Measurements from ENCODE around the gene PTGER3. TPM values are rescaled to one million over a fixed set of nuclear protein-coding genes. Genes with fewer than 3 reads are reported as not detected.

PTGER3 gene
- total and polyA plus RNA-seq, 2 of the 4 experiments (the other 2 are of a cell fraction): not detected

- no peak for ATAC-seq (ENCODE audit: low read depth)
- Histone ChIP-seq H2BK20ac (ENCODE audit: low read depth, low read length) (no peak overlapping the region), H4K5ac (ENCODE audit: low read depth, low read length) (no peak overlapping the region), H3K79me1 (ENCODE audit: low read depth in 1 of 2, low read length in 2 of 2) (no peaks in the 10 kb centered on the region), H3K4me2 (ENCODE audit: low read depth, low read length) (no peak overlapping the region), H3K23ac (ENCODE audit: low read depth, low read length) (no peak overlapping the region), H3K9me3 (ENCODE audit: control insufficient read depth, insufficient read depth, low read length) (no peaks in the 10 kb centered on the region), H3K18ac (ENCODE audit: low read depth, low read length) (no peak overlapping the region), H3K4me3 (ENCODE audit: insufficient read depth, low read depth, low read length) (no peak overlapping the region), H3K27ac (ENCODE audit: insufficient read depth, low read length) (no peak overlapping the region), H2BK120ac (ENCODE audit: low read depth, low read length) (no peak overlapping the region), H4K8ac (ENCODE audit: low read depth in 2 of 2, low read length in 2 of 2) (no peak overlapping the region), H2AK9ac (replicated peaks; ENCODE audit: low read depth, low read length, poor library complexity) (no peak overlapping the region), H2BK5ac (ENCODE audit: low read depth, low read length, poor library complexity, severe bottlenecking) (no peak overlapping the region), H3K56ac (ENCODE audit: extremely low read depth, insufficient read depth, low read length) (no peak overlapping the region), H2AFZ (replicated peaks; ENCODE audit: low read length, poor library complexity) (no peak overlapping the region), H3K4me1 (ENCODE audit: control insufficient read depth, insufficient read depth, low read length) (no peaks in the 10 kb centered on the region), H3K9me1 (ENCODE audit: insufficient read depth, low read length) (no peaks in the 10 kb centered on the region), H3K27me3 (ENCODE audit: control insufficient read depth, insufficient read depth, low read length) (no peaks in the 10 kb centered on the region), H4K20me1 (ENCODE audit: insufficient read depth, low read length) (no peaks in the 10 kb centered on the region), H4K91ac (ENCODE audit: insufficient read depth, low read depth, low read length) (no peak overlapping the region), H2AK5ac (ENCODE audit: low read depth, low read length) (no peak overlapping the region), H3K14ac (replicated peaks; ENCODE audit: low read depth, low read length) (no peak overlapping the region), H3K4ac (ENCODE audit: low read depth, low read length) (no peak overlapping the region), H2BK15ac (ENCODE audit: low read depth, low read length) (no peak overlapping the region), H3K9ac (ENCODE audit: low read depth, low read length) (no peak overlapping the region), H3K36me3 (ENCODE audit: control insufficient read depth, insufficient read depth, low read length) (no peaks in the 10 kb centered on the region)
- in situ Hi-C loops (cut with MboI; ENCODE audit: low sequenced_read_pairs) (no loop called here), dilution Hi-C loops (cut with HindIII; ENCODE audit: low sequenced_read_pairs, unreplicated experiment) (no loop called here), intact Hi-C loops (cut with micrococcal nuclease) (no loop called here)
- WGBS, 2 experiments (ENCODE audit: extremely low coverage in 2 of 2, insufficient read length in 1 of 2): no CpG with 5 or more reads among the region's 2 CpGs
- CTCF ChIA-PET: no interaction called here
- TF ChIP-seq ELK1 (IDR thresholded peaks at IDR 0.05; ENCODE audit: borderline replicate concordance, low read depth, low read length): no peak
- no peak for TF ChIP-seq CTCF (conservative IDR thresholded peaks at IDR 0.05; ENCODE audit: low read depth, low read length)
- no peak for TF ChIP-seq FOS (IDR thresholded peaks at IDR 0.05; ENCODE audit: low read depth, low read length)
- no peak for TF ChIP-seq SMC3 (IDR thresholded peaks at IDR 0.05; ENCODE audit: low read depth, low read length)
- TF ChIP-seq MXI1 (IDR thresholded peaks at IDR 0.05; ENCODE audit: borderline replicate concordance, low read depth, low read length): no peak
- no peak for TF ChIP-seq NFE2L2 (IDR thresholded peaks at IDR 0.05; ENCODE audit: low read depth, low read length)
- TF ChIP-seq CEBPB (IDR thresholded peaks at IDR 0.05; ENCODE audit: low read depth, low read length): no peak
- DNase-seq: no peak
- POLR2A ChIA-PET (ENCODE audit: unreplicated experiment): no interaction called here
- BruUV-seq (replicated peaks): no TSS peak
Measured at GRCh38 chr1:70992521-70992920, 55.1 kb downstream of the PTGER3 start.
